ELF-1 (cell line): Measurements from ENCODE around the gene CHCHD3.
A peak's percentile ranks its signal among the peaks of the same experiment; 100 is the strongest.
"Not testable (repeated sequence)": the region's sequence is repeated elsewhere in the genome, so short reads cannot be mapped to it uniquely, and the experiment has no call there.

Experiments used
- DNase-seq: peaks from one replicate; pipeline ENCODE4 v3.0.0-alpha.2; 2016; ENCODE audit warnings: low read depth, low spot score

The CHCHD3 gene

DNA sequence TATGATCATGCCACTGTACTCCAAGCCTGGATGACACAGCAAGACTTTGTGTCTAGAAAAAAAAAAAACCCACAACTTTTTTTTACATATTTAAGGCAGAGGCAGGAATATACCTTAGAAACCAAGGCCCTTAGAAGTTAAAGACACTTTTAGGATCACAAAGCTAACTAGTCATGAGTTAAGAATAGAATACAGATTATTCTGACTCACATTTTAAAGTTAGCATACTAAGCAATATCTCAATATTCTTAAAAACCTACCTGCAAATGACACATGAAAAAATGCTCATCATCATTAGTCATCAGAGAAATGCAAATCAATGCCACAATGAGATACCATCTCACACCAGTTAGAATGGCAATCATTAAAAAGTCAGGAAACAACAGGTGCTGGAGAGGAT is 177.7 kb downstream of the CHCHD3 start:
- no peak for DNase-seq

DNA sequence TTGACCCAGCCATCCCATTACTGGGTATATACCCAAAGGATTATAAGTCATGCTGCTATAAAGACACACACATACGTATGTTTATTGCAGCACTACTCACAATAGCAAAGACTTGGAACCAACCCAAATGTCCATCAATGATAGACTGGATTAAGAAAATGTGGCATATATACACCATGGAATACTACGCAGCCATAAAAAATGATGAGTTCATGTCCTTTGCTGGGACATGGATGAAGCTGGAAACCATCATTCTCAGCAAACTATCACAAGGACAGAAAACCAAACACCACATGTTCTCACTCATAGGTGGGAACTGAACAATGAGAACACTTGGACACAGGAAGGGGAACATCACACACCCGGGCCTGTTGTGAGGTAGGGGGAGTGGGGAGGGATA is 179.6 kb downstream of the CHCHD3 start:
- DNase-seq = not testable (repeated sequence)

DNA sequence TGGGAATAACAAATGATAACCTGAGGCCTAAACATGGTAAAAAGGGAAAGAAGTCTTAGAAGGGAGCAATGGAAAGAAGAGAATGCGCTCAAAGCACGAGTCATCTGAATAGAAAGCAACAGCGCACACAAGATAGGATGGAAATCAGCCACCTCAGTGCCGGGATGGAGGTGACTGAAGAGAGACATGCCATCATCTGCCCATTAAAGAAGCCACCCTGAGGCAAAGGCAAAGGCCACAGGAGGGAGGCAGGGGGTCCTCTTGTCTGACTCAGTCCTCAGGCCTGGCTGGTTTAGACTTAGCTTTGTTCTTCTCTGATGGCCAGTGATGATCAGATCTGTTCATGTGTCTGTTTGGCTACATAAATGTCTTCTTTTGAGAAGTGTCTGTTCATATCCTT is 180.6 kb downstream of the CHCHD3 start:
- peak; percentile 83 for DNase-seq

DNA sequence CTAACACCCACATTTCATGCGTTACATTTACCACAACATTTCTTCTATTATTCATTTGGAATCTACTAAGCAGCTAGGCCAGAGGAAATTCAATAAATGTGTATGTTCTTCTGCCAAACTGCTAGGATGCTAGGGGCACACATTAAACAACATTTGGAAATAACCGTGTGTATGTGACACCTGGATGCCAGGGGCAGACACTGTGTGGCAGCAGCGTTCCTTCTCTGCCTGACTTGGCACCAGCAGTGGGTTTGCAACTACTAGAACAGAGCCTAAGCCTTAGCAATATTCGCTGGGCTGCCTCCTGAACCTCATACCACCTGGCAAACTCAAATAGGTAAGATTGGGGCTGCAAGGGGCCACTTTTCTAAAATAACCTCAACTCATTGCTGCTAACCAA is 182.1 kb downstream of the CHCHD3 start:
- DNase-seq = no peak

DNA sequence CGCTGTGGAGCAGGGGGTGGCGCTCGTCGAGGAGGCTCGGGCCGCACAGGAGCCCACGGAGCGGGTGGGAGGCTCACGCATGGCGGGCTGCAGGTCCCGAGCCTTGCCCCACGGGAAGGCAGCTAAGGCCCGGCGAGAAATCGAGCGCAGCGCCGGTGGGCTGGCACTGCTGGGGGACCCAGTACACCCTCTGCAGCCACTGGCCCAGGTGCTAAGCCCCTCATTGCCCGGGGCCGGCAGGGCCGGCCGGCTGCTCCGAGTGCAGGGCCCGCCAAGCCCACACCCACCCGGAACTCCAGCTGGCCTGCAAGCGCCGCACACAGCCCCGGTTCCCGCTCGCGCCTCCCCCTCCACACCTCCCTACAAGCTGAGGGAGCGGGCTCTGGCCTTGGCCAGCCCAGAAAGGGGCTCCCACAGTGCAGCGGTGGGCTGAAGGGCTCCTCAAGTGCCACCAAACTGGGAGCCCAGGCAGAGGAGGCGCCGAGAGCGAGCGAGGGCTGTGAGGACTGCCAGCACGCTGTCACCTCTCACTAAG is 183.2 kb downstream of the CHCHD3 start:
- DNase-seq = not testable (repeated sequence)

DNA sequence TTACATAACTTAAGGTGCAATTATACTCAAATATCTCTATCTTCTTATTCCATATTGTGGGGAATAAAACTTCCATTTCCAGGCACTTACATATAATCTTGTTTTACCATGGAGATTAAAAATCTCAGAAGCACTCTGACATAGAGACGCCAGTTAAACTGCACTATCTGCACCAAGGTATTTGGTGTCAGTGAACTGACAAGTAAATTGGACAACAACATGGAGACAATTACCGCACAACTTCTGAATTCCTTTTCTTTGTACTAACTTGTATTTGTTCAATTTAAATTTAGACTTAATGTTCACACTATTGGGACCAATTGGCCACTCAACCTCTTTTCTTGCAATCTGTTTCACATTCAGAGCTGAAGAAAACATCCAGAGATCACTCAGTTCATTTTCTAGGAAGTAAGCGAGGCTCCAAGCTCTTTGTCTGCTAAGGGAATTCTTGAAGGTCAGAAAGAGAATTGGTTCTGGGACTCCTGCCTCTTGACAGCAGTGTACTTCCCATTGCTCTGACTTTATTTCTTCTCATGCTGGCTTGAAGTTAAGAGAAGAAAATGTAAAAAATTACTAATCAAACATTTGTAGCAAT is 184.7 kb downstream of the CHCHD3 start:
- no peak for DNase-seq

DNA sequence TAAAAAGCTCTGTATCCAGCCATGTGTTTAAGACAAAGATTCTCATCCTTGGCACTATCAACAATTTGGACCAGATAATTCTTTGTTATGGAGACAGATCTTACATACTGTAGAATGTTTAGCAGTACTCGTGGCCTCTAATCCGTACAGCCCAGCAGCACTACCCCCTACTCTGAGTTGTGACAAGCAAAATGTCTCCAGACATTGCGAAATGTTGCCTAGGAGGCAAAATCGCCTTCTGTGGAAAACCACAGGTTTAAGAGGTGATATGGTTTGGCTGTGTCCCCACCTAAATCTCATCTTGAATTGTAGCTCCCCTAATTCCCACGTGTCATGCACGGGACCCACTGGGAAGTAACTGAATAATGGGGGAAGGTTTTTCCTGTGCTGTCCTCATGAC is 186.7 kb downstream of the CHCHD3 start:
- DNase-seq = no peak

DNA sequence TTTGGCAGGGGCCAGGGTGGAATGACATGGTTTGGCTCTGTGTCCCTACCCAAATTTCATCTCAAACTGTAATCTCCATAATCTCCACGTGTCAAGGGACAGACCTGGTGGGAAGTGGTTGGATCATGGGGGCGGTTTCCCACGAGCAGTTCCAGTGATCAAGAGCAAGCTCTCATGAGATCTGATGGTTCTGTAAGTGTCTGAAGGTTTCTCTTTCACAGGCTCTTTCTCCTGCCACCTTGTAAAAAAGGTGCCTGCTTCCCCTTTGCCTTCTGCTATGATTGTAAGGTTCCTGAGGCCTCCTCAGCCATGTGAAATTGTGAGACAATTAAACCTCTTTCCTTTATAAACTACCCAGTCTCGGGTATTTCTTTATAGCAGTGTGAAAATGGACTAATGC is 188.3 kb downstream of the CHCHD3 start:
- no peak for DNase-seq

DNA sequence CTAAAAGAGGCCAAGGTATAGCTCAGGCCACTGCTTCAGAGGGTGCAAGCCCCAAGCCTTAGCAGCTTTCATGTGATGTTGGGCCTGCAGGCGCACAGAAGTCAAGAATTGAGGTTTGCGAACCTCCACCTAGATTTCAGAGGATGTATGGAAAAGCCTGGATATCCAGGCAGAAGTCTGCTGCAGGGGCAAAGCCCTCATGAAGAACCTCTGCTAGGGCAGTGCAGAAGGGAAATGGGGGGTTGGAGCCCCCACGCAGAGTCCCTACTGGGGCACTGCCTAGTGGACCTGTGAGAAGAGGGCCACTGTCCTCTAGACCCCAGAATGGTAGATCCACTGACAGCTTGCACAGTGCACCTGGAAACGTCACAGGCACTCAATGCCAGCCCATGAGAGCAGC is 189.1 kb downstream of the CHCHD3 start:
- not testable (repeated sequence) for DNase-seq

DNA sequence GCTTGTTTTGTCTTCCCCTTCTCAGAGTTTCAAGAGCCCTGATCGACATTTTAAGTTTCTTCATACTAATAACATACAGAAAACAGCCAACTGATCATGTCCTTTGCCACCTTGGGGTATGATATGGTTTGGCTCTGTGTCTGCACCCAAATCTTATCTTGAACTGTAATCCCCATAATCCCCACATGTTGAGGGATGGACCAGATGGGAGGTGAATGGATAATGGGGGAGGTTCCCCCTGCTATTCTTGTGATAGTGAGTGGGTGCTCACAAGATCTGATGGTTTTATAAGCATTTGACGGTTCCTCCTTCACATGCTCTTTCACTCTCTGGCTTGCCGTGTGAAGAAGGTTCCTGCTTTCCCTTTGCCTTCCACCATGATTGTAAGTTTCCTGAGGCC is 190.3 kb downstream of the CHCHD3 start:
- DNase-seq = no peak

DNA sequence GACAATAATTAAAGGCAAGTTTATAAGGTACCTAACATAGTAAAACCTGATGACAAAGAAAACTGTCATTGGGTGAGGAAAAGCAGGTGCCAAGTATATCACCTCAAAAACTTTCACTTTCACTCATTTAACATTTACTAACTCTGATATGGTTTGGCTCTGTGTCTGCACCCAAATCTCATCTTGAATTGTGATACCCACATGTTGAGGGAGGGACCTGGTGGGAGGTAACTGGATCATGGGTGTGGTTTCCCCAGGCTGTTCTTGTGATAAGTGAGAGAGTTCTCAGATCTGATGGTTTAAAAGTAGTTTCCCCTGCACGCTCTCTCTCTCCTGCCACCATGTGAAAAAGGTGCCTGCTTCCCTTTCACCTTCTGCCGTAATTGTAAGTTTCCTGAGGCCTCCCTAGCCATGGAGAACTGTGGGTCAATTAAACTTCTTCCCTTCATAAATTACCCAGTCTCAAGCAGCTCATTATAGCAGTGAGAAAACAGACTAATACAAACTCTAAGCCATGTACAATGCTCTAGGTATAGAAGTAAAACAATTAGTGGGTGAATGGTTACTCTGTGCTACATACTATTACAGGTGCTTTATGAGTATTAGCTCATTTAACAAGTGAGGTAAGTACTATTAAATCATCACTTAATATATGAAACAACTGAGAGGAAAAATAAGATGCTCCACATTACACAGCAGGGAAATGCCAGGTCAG is 199.0 kb downstream of the CHCHD3 start:
- DNase-seq = no peak

DNA sequence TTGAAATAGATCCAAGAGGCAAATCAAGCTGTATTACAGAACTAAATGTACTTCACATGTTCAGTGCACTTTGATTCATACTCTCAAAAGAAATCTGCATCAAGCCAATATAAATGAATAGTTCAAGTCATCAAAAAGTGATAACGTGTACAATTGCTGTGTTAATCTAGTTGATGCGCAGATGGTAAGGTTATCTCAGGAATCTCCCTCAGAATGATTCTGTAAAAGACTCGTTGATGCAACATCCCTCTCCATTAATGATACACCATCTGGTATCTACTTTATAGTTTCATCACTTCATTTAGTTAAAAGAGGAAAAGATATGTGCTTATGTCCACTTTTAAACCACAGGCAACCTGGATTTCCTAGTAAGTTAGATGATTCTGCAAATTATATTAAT is 200.6 kb downstream of the CHCHD3 start:
- no peak for DNase-seq

DNA sequence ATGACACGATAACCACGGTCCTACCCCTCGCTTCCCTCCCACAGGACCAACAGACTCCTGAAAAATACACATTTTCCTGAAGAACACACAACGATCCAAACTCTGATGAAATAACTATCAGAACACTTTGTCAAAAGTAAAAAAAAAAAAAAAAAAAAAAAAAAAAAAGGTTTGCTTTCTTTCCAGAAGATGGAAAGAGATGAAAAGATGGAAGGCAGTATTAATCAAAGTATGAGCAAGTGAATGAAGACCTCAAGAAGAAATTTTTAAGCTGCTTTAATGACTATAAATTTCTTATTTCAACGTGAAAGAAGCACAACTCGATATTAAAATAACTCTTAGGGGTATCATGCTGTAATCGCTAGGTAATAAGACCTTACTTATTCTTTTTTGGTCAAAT is 202.3 kb downstream of the CHCHD3 start:
- no peak for DNase-seq

DNA sequence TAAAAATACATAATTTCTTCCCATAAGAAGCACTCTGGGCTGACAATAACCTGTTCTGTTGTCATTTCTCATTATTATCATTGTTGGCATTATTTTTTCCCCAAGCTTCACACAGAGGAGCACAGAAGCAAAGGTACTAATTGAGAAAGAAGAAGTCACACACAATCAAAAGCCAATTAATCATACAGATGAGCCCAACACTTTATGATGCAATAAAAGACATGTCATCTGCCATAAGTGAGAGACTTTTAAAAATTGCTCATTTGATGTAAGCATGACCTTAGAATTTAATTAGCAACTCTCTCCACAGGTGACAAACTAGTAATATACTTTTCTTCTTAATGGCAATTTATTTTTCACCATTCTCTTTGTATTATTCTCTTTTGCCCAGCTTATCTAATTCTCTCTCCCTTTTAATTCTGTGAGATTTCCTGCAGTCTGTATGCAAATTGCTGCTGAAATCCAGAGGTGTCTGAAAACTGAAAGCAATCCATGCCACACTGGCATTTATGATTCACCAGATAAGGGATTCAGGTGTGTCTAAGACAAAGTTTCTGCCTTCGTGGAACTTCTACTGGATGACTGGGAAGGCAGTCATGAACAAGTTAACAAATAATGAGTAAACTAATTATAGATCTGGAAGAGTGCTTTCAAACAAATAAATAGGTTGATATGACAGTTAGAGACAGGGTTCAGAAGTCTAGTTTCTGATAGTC is 203.5 kb downstream of the CHCHD3 start:
- DNase-seq = no peak

DNA sequence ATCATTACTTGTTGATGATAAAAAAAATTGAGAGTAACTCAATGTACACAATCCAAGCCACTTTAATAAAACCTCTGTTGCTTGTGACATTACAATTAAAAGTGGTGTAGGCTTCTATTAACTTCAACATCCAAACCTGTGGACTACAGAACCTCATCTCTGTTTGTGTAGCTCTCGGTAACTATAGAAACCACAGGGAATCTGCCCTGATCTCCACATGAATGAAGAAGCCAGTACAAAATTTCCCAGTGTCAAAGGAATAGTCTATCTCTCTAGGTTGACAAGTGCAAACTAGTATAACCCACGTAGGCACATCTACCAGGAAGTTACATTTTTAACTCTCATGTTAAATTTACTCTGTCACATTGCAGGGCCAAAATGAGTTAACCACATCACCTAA is 204.3 kb downstream of the CHCHD3 start:
- DNase-seq = no peak

DNA sequence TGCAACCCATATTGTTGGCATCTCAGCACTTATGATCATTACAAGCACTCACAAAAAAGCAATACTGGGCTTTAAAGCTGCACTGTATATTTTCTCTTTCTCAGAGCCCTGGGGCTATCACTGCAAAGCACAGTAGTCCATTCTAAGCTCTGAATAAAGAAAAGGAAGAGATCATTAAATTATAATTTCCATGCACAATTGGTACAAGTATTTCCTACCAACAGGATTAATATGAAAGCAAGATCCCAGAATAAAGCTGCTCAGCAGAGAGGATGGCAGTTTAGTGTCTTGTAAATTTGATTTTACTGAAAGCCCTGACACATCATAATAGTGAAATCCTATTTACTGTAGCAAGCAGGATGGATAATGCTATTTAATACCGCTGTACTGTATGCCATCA is 205.3 kb downstream of the CHCHD3 start:
- DNase-seq = no peak

DNA sequence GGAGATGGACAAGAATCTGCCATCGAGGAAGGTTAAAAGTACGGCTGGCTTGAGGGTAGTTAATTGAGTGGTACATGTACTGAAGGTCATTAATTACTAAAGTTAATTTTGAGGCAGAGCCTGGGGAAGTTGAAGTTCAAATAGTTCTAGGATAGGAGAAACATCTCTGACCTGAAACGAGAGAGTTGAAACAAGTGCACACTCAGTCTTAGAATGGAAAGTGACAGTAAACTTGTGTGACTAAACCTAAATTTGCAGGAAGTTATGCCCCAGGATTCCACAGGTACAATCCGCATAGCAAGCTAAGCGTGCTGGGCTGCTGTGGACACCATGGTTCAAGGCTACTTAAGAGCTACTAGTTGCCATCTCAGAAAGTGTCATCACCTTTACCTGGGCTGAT is 209.9 kb downstream of the CHCHD3 start:
- DNase-seq = no peak

DNA sequence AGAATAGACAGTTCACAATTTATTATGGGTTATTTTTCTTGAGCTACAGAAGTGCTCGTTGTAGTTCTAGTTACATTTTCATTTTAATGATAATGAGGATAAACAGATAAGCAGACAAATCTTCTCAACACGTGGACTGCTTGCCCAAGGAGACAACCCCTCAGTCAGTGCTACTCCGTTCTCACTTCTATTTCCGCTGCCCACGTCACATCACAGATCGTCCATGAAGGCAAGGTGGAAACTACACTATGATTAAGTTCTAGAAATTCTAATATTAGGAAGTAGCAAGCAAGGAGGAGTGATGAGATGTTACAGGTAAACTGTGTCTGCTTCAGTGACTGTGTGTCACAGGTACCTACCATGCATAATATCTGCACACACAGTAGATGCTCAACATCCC is 210.5 kb downstream of the CHCHD3 start:
- no peak for DNase-seq

DNA sequence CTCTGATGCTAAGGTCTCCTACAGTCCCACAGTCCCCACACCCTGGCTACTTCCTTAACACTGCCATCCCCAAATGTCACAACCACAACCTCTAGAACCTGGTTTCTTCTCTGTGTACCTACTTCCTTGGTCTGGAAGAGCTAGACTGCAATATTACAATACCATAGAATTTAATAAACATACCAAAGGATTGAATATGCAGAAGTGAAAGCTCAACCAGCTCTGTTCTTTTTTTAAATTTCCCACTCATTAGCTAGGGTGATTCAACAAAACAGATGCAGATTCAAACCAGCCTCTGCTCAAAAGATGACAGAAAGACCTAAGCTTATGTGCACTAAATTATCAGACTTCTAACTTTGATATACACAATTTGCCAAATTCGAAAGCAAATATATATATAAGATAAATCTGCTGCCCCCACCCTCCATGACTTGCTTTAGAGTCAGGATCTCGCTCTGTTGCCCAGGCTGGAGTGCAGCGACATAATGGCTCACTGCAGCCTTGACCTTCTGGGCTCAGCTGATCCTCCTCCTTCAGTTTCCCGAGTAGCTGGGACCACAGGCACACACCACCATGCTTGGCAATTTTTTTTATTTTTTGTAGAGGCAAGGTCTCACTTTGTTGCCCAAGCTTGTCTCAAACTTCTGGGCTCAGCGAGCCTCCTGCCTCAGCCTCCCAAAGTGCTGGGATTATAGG is 212.6 kb downstream of the CHCHD3 start:
- DNase-seq = no peak

DNA sequence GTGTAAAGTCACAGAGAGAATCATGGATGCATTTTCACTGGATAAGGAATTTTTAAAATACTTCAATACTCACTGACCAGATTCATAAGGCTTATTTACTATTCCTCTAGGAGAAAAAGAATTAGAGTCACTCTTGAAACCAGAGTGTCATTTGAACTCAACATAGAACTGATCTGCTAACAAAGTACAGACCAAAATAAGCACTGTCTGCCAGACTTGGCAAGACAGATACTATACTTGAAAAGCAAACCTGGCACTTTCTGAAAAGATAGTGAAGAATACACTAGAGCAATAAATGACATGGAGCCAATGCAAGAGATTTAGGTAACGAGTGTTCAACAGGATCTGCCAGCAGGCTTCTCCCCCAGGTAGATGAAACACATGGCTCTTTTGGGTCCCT is 215.3 kb downstream of the CHCHD3 start:
- DNase-seq = no peak

DNA sequence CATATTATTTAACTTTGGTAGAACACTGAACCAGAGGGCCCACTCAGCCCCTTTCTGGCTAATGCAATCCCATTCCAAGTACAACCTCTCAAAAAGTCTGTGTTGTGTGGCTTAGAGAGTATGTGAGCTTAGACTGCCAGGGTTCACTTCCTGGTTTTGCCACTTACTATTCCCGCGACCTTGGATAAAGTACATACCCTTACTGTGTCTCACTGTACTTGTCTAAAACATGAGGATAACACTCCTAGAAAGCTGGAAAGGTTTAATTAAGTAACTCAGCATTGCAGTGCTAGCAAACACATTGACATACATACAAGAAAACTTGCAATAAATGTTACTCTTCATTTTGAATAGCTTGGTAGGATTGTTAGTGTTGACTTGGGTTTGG is 215.8 kb downstream of the CHCHD3 start:
- no peak for DNase-seq
